ENCODE results near the gene PERCC1.

DNA sequence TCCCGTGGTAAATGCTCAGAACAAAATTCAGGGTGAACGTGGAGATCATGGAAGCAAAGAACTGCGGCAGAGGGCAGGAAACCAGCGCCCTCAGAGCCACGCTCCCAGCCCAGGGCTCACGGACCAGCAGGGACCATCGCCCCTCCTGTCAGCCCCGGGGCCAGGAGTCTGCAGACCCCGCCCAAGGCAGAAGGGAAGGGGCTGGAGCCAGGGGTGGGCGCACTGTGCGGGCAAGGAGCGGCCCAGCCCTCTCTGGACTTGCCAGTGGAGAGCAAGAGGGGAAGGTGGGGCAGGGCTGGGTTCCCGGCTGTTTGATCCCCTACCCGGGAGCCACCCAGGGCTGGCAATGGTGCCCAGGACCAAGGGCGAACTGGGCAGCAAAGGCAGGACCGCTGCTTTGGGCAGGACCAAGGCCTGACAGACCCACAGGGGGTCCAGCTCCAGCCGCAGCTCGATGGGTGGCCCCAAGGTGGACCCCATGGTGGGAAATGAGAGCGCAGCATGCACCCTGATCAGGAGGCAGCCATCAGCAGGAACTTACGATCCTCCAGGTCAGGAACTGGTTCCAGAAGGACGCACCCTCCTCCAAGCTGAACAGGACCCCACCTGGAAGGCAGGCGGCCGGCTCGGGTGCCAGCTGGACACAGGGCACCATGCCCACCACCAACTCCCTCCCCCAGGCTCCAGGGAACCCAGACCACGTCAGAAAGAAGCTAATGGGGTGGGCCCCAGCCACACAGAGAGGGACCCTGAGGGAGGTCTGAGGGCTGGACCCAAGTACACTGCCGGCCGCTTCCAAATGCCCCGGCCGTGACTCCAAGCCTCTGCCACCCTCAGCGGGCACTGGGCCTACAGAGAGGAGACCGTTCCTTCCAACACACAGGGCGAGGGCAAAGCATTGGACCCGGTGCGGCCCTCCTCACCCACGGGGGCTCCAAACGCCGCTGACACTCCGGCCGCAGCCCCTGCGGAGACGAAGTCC lies 24.6 kb downstream of the PERCC1 start:
- TF ChIP-seq CTCF (IDR thresholded peaks at IDR 0.05) (no peak), POLR2A (IDR thresholded peaks at IDR 0.05) (no peak)

All from testis (tissue), 2 donors.